Right cardiac atrium (tissue), 5 donors: ENCODE results near the gene ABCF2. TPM values are rescaled to one million over a fixed set of nuclear protein-coding genes. Genes with fewer than 3 reads are reported as not detected.

Source experiments
- ATAC-seq, 2 donors: fragments of 200-7000 bp; cut with Tn5 transposase; one replicate each; pipeline versions ENCODE4 v1.8.0 to v1.9.1; 2020; ENCODE audit warnings: moderate library complexity in 2 of 2, mild to moderate bottlenecking in 1 of 2
- DNase-seq, 3 donors: peaks; one replicate each; pipeline ENCODE4 v3.0.0-alpha.2; 2020
- H3K27ac ChIP-seq: one replicate; pipeline ENCODE4 v1.5.1; 2013; ENCODE audit warnings: mild to moderate bottlenecking, low read length, control low read depth, moderate library complexity
- H3K27me3 ChIP-seq: one replicate; pipeline ENCODE4 v1.6.1; 2013; ENCODE audit not compliant: control insufficient read depth, insufficient read depth
- H3K4me1 ChIP-seq: one replicate; pipeline ENCODE4 v1.6.1; 2013; ENCODE audit warnings: low read length; ENCODE audit not compliant: control insufficient read depth, insufficient read depth
- H3K4me3 ChIP-seq: one replicate; pipeline ENCODE4 v1.5.1; 2013; ENCODE audit warnings: low read length, control low read depth
- H3K9me3 ChIP-seq: one replicate; pipeline ENCODE4 v1.6.1; 2013; ENCODE audit warnings: low read length; ENCODE audit not compliant: control insufficient read depth
- WGBS: extraction: QIAGEN DNeasy Blood & Tissue Kit; methylation state at CpG from one replicate; pipeline ENCODE4 v1.1.7; 2013; 5-methylcytosine and 5-hydroxymethylcytosine counted together
- intact Hi-C, 4 donors: fragments of 100-400 bp; cut with DNase I; formaldehyde crosslinking; loops; one replicate each; pipeline versions ENCODE4 v1.11.0 to v1.14.0; 2022 to 2023
- polyA plus RNA-seq: library from polyadenylated mRNA; stranded (reverse); fragments of 200-250 nt; gene quantifications from one replicate; pipeline ENCODE4 v1.2.3, GENCODE V29; 2013
- total RNA-seq, 4 donors: library from RNA; stranded (reverse); fragmentation: NEBNext Ultra II Directional; extraction: Animal tissue kit (Norgen Biotek cat#: 25700); gene quantifications; one replicate each; pipeline ENCODE4 v1.2.1, GENCODE V29; 2021
- donor health status: healthy with polysubstance abuse.
- donor health status: DM: no; HTN: yes; CAD: no.
- donor health status: DM: no; HTN: no; CAD: no.
- donor health status: DM: no; HTN: yes; CAD: no; lungs with severe emphysema.
- donor health status: DM: yes; HTN: yes; CAD: no.

Gene ABCF2
- total and polyA plus RNA-seq, 5 donors, result 17.8 to 34.5 (median 25.6) TPM

DNA sequence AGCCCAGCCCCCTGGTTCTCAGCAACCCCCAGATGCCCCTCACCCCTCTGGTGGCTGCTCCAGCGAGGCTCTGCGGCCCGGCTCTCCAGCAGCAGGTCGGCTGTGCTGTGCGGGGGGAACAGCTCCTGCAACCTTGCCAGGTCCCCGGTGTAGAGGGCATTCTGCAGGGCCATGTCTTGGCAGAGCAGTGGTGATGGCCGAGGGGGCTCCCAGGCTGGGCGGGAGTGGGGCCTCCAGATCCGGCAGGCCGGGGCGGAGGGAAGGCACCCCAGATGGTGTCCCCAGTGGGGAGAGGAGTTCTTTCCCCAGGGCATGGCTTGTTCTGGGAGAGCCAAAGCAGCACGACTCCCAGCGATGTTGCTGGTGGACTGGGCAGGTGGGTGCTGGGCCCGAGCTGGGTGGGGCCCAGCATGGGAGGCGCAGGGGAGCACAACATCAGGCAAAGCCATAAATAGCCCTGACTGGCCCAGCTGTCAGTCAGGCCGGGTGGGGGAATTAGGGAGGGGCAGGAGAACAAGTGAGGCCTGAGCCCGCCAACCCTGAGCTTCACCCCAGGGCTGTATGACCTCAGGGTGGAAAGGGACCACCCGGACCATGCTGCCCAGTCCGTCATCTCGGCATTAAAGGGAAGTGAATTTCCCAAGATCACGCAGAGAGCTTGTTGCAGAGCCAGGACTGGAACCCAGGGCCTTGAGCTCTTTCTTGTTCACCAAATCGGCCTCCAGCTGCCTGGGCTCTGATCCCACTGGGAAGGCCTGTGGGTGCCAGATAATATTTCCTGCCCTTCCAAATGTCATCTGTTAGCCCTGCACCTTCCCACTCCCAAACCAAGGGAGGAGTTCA lies 39.4 kb downstream of the ABCF2 start:
- peak; percentile 65 to 79 for ATAC-seq
- peak in 2 of 3 donors; percentile 62 to 73 for DNase-seq
- peak overlapping the region; percentile 8 for H3K4me3 ChIP-seq
- H3K9me3 ChIP-seq, result no peaks in the 10 kb centered on the region
- WGBS, result 66% methylated on average over 22 of the region's 22 CpGs
- intact Hi-C loops, result no loop called here
- peak overlapping the region; percentile 85 for H3K27ac ChIP-seq
- no peaks in the 10 kb centered on the region for H3K27me3 ChIP-seq
- no peaks in the 10 kb centered on the region for H3K4me1 ChIP-seq

DNA sequence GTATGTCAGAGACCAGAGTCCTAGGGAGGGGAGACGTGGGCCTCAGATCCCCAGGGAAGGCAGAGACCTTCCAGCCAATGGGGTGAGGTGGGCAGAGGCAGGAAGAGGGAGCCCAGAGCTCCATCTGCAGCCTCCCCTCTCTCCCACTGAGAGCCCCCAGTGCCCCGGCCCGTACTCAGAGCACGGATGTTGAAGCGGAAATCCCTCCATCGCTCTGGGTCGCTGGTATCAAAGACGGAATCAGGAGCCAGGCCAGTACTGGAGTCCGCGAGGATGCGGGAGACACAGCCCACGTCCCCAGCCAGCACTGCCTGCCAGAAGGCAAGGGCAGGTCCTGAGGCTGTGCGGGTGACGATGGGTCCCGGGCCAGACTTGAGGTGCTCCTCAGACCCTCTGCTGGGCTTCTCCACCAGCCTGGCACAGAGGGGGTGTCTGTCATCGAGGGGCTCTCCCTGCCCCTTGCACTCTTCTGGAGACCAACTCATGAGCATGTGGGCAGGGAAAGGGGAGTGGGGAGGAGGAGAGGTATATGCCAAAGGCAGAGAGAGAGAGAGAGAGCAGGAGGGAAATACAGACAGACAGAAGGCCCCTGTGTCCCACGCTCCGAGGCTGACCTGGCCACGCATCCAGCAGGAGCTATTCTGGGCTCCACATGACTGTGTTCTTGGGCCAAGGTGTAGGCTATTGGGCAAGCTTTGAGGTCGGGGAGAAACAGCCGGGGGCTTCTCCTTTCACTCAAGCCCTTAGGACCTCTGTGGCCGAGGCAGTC lies 40.2 kb downstream of the ABCF2 start, which contains the start of gene ASB10:
TSS of gene ASB10 (minus strand) at position 611 of the 769 bp plus-strand sequence. CDS start at position 491, 120 bp downstream.
- DNase-seq (peak in 1 of 3 donors; percentile 60), ATAC-seq (peak; percentile 77 to 78)
- Histone ChIP-seq H3K9me3 (no peaks in the 10 kb centered on the region), H3K27ac (peak within 1 kb of the TSS; percentile 85), H3K4me1 (no peaks in the 10 kb centered on the region), H3K27me3 (no peaks in the 10 kb centered on the region), H3K4me3 (peak within 1 kb of the TSS; percentile 8)
- intact Hi-C loops, result no loop called here
- 55% methylated on average over 22 of the region's 22 CpGs for WGBS

DNA sequence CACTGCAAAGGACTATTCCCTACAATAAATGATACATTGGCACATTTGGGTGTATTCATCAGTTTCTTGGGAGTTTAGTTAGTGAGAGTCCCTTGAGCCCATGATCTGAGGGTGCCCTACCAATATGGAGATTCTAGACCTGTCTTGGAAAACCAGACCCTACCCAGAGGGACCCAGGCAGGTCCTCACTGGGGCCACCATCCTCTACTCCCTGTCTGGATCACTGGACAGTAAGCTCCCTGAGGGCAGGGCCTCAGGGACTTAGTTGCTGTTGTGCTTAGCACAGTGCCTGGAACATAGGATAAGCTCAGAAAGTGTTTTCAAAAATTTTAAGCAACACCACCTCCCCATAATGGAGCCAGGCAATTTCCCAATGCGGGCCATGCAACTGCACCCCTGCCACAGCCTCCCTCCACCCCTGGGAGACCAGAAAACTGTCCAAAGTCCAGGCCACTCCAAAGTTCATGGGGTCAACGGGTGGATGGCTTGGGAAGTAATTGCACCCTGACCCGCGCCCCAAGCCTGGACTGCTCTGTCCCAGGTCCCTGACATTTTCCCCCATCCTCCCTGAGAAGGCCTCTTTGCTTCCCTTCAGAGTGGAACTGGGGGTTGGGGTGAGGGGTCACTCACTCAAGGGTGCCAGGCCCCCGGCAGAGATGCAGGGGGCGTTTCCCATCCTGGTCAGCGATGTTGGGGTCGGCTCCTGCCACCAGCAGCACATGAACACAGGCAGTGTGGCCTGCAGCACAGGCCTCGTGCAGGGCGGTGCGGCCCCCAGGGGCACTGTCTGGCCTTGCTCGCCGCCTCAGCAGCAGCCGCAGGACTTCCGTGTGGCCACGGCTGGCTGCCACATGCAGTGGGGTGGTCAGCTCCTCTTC lies 41.0 kb downstream of the ABCF2 start:
- no peaks in the 10 kb centered on the region for H3K4me1 ChIP-seq
- no peak overlapping the region for H3K4me3 ChIP-seq
- intact Hi-C loops, result no loop called here
- 70% methylated on average over 16 of the region's 16 CpGs for WGBS
- H3K27ac ChIP-seq, result no peak overlapping the region
- H3K27me3 ChIP-seq, result no peaks in the 10 kb centered on the region
- H3K9me3 ChIP-seq, result no peaks in the 10 kb centered on the region
- DNase-seq (peak in 1 of 3 donors; percentile 64), ATAC-seq (peak; percentile 11 to 22)

DNA sequence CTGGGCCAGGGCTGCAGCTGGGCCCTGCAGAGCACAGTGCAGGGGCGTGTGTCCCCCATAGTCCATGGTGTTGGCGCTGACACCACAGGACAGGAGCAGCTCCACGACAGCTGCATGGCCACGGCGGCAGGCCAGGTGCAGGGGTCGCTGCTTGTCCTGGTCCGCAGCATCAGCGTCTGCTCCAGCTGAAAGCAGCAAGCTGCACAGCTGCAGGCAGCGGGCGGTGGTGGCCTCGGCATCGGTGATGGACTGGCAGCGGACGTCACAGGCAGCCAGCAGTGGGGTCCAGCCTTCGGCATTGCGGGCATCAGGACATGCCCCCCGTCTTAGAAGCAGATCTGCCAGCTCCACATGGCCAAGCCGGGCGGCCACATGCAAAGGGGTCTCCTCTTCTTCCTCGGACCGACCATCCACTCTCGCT lies 46.0 kb downstream of the ABCF2 start:
- no peaks in the 10 kb centered on the region for H3K27me3 ChIP-seq
- no peaks in the 10 kb centered on the region for H3K9me3 ChIP-seq
- DNase-seq, result no peak
- no peaks in the 10 kb centered on the region for H3K4me1 ChIP-seq
- H3K27ac ChIP-seq, result no peak overlapping the region
- WGBS, result 86% methylated on average over 22 of the region's 22 CpGs
- no peak overlapping the region for H3K4me3 ChIP-seq
- ATAC-seq, result no peak
- intact Hi-C loops, result no loop called here

DNA sequence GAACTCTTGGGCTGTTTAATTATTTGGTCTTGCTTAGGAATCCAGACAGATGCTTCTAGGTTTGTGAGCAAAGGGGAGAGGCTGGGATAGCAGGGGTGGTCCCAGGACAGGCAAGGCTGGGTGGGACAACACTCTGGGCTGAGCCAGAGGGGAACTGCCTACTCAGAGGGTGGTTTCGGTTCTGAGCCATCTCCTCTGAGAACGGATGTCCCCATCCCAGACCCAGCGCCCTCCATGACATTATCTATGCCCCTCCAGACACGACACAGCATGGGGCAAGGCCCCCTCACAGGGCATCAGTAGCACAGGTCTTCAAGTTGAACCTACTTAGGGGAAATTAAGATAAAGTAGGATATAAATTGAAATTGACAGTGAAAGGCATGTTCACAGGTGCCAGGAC lies 47.1 kb downstream of the ABCF2 start:
- 73% methylated on average over 4 of the region's 4 CpGs for WGBS

DNA sequence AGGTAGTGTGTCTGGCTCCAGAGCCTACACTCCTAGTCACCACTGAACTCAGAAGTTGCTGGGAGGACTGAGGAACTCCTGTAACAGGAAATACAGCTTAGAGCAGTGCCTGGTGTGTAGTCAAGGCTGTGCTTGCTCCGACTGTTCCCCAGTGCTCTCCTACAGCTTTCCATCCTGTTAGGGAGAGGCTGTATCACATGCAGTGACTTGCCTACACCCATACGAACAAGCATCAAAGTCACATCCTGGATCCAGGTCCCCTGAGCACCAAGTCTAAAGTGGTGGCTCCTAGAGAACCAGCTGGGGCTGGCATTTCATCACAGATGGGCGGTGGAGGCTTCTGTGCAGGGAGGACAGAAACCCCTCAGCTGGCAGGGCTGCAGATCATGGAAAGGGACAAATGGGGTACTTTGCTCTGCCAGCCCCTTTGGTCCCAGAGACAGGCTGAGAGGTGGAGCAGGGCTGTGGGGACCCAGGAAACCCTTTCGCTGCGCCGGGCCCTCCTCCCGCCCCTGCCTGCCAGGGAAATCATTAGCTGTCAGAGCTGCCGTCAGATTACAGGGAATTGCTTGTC lies 47.6 kb downstream of the ABCF2 start:
- ATAC-seq, result no peak
- H3K4me3 ChIP-seq, result no peak overlapping the region
- intact Hi-C loops, result no loop called here
- no peaks in the 10 kb centered on the region for H3K27me3 ChIP-seq
- H3K27ac ChIP-seq, result no peak overlapping the region
- no peak for DNase-seq
- H3K4me1 ChIP-seq, result no peaks in the 10 kb centered on the region
- WGBS, result 79% methylated on average over 8 of the region's 8 CpGs
- H3K9me3 ChIP-seq, result no peaks in the 10 kb centered on the region

More for the DNA sequence above, 47.1 kb downstream of the ABCF2 start:
- Histone ChIP-seq H3K9me3 (no peaks in the 10 kb centered on the region), H3K27me3 (no peaks in the 10 kb centered on the region), H3K4me3 (no peak overlapping the region), H3K4me1 (no peaks in the 10 kb centered on the region), H3K27ac (no peak overlapping the region)
- DNase-seq (no peak), ATAC-seq (no peak)
- intact Hi-C loops, result no loop called here

DNA sequence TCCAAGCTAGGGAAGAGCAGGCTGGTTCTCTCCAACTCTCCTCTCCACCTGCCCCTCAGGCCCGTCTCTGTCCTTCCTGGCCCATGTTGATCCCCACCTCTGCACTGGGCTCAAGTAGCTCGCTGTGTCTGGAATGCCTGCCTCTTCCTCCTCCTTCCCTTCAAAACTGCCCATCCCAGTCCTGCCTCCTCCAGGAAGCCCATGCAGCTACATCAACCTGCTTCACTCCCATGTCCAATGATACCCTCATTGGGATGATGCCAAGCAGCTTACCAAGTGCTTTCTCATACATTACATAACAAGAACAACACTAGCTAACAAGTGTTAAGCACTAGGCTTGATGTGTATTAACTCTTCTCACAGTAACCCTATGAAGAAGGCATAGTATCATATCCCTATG lies 48.2 kb downstream of the ABCF2 start:
- DNase-seq, result no peak
- ATAC-seq, result no peak
- intact Hi-C loops, result no loop called here
- Histone ChIP-seq H3K4me3 (no peak overlapping the region), H3K9me3 (no peaks in the 10 kb centered on the region), H3K27ac (no peak overlapping the region), H3K27me3 (no peaks in the 10 kb centered on the region), H3K4me1 (no peaks in the 10 kb centered on the region)
- WGBS, result 62% methylated on average over 2 of the region's 2 CpGs

DNA sequence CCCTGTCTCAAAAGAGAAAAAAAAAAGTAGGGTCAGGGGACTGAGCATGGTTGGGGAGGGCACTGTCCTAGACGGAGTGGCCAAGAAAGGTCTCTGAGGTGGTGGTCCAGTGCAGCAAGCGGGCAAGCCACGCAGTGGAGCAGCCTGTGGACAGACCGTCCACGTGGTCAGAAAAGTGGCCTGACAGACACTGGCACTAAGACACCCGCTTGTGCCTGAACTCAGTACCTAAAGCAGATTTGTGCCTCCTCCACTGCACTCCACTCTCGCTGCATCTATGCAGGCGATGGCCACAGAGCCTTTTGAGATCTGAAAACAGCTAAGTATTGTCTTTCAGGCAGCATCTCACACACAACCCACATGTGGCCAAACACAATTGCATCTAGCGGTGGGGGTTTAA lies 48.8 kb downstream of the ABCF2 start:
- no peaks in the 10 kb centered on the region for H3K9me3 ChIP-seq
- 86% methylated on average over 9 of the region's 9 CpGs for WGBS
- no peak for ATAC-seq
- intact Hi-C loops, result no loop called here
- H3K4me3 ChIP-seq, result no peak overlapping the region
- no peak overlapping the region for H3K27ac ChIP-seq
- H3K4me1 ChIP-seq, result no peaks in the 10 kb centered on the region
- no peak for DNase-seq
- no peaks in the 10 kb centered on the region for H3K27me3 ChIP-seq

DNA sequence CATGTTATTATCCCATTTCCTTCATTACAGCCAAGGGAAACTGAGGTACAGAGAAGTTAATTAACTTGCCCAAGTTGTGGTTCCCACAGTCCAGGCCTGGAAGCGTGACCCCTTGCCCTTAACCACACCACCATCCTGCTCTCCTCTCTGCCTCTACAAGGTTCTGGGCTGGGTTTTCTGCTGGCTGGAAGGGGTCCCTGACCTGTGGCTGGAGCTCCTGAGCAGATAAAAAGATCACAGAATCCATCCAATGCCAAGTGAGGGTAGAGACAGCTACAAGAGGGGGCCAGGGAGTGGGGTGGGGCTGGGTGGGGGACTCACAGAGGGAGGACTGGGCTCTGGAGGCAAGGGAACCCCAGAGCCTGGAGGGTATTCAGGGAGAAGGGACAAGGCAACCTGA lies 49.7 kb downstream of the ABCF2 start:
- Histone ChIP-seq H3K9me3 (no peaks in the 10 kb centered on the region), H3K4me1 (no peaks in the 10 kb centered on the region), H3K27me3 (no peaks in the 10 kb centered on the region), H3K4me3 (no peak overlapping the region), H3K27ac (no peak overlapping the region)
- intact Hi-C loops, result no loop called here
- ATAC-seq (no peak), DNase-seq (no peak)
- 90% methylated on average over 1 of the region's 1 CpG for WGBS

DNA sequence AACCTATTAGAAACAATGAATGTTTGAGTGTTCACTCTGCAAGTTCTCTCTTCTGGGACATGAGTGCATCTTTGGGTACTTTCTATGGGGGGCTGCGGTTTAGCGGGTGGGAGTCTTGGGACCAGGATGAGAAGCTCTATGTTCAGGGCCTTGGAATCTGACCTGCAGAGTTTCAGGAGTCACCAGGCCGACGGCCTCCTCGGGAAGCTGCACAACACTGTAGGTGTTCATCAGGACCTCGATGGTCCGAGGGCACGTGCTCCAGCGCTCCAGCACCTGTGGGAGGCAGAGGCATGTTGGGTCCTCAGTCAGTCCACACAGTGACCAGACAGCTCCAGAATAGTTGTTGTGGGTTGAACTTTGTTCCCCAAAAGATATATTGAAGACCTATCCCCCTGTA lies 50.6 kb downstream of the ABCF2 start:
- ATAC-seq (no peak), DNase-seq (no peak)
- no peaks in the 10 kb centered on the region for H3K9me3 ChIP-seq
- 87% methylated on average over 9 of the region's 9 CpGs for WGBS
- H3K27ac ChIP-seq, result no peak overlapping the region
- H3K27me3 ChIP-seq, result no peaks in the 10 kb centered on the region
- intact Hi-C loops, result no loop called here
- no peak overlapping the region for H3K4me3 ChIP-seq
- no peaks in the 10 kb centered on the region for H3K4me1 ChIP-seq
